PC-3 (cell line): ENCODE data around the gene NOP9.

Source experiments
- EZH2phosphoT487 ChIP-seq: fragments of 300-600 bp; sonication (generic); IDR thresholded peaks from 2 replicates; pipeline ENCODE4 v1.6.1; 2018; ENCODE audit warnings: mild to moderate bottlenecking, antibody characterized with exemption, low read length, borderline replicate concordance
- TF ChIP-seq, protein P1 (sequence below): fragments of 300-600 bp; sonication (generic); conservative IDR thresholded peaks from 2 replicates; pipeline ENCODE4 v1.5.1; 2017; ENCODE audit warnings: antibody characterized with exemption, low read depth, mild to moderate bottlenecking, low read length

DNA sequence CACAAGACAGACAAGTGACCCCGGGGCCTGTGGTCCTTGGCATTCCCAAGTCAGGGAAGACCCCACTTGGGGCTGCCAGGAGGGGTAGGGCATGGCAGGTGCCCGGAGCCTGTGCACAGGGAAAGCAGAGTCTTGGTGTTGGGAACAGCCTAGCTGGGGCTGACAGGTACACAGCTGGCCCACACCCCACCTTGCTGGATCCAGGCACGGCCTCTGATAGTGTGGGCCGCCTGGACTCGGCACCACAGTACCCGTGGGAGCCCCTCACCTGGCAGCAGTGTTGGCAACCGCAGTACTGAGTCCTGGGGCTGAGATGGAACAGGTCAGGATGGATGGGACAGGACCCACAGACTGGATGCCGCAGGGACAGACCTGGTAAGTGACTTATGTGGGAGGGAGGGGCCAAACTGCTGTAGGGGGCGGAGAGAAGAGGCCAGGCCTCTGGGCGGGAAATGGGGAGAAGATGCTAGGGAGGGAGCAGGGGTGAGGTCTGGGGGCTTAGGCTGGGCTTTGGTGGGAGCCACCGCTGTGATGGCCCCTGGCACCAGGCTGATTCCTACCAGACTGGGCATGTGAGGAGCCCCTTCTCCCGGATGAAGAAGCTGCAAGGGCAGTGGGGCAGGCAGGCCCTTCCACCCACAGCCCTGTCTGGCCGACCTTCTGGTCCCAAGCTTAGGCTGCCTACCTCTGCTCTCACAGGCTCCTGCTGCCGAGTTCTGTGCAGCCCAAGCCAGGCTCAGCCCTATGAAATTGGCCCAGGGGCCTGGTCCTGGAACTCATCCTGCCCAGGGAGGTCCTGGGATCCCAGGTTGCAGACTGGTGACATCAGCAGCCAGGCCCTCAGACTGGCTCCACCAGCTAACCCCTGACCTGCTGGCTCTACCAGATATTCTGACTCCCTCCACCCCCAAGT, 36.6 kb upstream of the NOP9 start, which contains the start of gene TGM1:
- TF ChIP-seq, protein P1, sequence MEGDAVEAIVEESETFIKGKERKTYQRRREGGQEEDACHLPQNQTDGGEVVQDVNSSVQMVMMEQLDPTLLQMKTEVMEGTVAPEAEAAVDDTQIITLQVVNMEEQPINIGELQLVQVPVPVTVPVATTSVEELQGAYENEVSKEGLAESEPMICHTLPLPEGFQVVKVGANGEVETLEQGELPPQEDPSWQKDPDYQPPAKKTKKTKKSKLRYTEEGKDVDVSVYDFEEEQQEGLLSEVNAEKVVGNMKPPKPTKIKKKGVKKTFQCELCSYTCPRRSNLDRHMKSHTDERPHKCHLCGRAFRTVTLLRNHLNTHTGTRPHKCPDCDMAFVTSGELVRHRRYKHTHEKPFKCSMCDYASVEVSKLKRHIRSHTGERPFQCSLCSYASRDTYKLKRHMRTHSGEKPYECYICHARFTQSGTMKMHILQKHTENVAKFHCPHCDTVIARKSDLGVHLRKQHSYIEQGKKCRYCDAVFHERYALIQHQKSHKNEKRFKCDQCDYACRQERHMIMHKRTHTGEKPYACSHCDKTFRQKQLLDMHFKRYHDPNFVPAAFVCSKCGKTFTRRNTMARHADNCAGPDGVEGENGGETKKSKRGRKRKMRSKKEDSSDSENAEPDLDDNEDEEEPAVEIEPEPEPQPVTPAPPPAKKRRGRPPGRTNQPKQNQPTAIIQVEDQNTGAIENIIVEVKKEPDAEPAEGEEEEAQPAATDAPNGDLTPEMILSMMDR: no peak
- TF ChIP-seq EZH2phosphoT487: no peak
